ENCODE results near the gene IQSEC1.

DNA sequence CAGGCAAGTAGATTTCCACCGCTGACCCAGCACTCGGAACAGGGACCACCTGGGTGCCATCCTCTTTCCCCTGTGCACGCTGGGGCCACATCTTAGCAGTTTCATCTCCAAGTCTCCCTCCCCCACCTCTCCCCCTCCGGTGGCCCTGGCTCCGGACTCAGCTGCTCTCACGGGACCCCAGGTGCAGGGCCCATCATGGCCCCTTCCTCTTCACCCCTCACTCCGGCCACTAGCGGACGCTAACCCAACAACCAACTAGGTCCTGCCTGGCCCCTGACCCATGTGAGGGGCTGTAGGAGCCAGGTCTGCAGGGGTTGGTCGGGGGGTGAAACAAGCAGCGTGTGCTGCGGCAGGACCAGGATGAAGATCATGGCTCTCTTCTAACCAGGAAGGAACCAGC, 31.3 kb upstream of the IQSEC1 start:
- no peak for TF ChIP-seq EP300 (IDR thresholded peaks at IDR 0.05; ENCODE audit: borderline replicate concordance)
- no peak for TF ChIP-seq EGR1 (IDR thresholded peaks at IDR 0.05)

All from Ishikawa (cell line).